MM.1S (cell line): ENCODE measurements around the gene TMEM272.

ENCODE experiments used
- DNase-seq: peaks from one replicate; pipeline ENCODE4 v3.0.0-alpha.2; 2015
- H2AFZ ChIP-seq: fragments of 300-600 bp; sonication (generic); 2 replicates; pipeline ENCODE4 v1.6.0; 2016; ENCODE audit warnings: antibody characterized with exemption, low read length
- H3F3A ChIP-seq: fragments of 300-600 bp; sonication (generic); 2 replicates; pipeline ENCODE4 v1.6.1; 2016; ENCODE audit warnings: mild to moderate bottlenecking, antibody characterized with exemption, low read length, moderate library complexity, mixed read lengths; ENCODE audit not compliant: insufficient read depth
- H3K27ac ChIP-seq: fragments of 300-600 bp; sonication (generic); 2 replicates; pipeline ENCODE4 v1.5.1; 2016; ENCODE audit warnings: mild to moderate bottlenecking, low read length
- H3K27me3 ChIP-seq: fragments of 300-600 bp; sonication (generic); replicated peaks from 2 replicates; pipeline ENCODE4 v1.6.0; 2016; ENCODE audit warnings: low read length; ENCODE audit not compliant: insufficient read depth
- H3K36me3 ChIP-seq: fragments of 300-600 bp; sonication (generic); replicated peaks from 2 replicates; pipeline ENCODE4 v1.6.1; 2016; ENCODE audit warnings: mild to moderate bottlenecking, low read length, mixed read lengths; ENCODE audit not compliant: insufficient read depth
- H3K4me1 ChIP-seq: fragments of 300-600 bp; sonication (generic); 2 replicates; pipeline ENCODE4 v1.6.1; 2016; ENCODE audit warnings: low read length, mixed read lengths
- H3K4me2 ChIP-seq: fragments of 300-600 bp; sonication (generic); 2 replicates; pipeline ENCODE4 v1.6.0; 2016; ENCODE audit warnings: low read depth, low read length
- H3K4me3 ChIP-seq: fragments of 300-600 bp; sonication (generic); 2 replicates; pipeline ENCODE4 v1.5.1; 2016; ENCODE audit warnings: low read length, mixed read lengths
- H3K79me2 ChIP-seq: fragments of 300-600 bp; sonication (generic); 2 replicates; pipeline ENCODE4 v1.6.1; 2016; ENCODE audit warnings: mixed run types, low read length, mixed read lengths
- H3K9ac ChIP-seq: fragments of 300-600 bp; sonication (generic); 2 replicates; pipeline ENCODE4 v1.6.1; 2016; ENCODE audit warnings: low read length, mixed read lengths
- H3K9me2 ChIP-seq: fragments of 300-600 bp; sonication (generic); replicated peaks from 2 replicates; pipeline ENCODE4 v1.6.1; 2016; ENCODE audit warnings: mild to moderate bottlenecking, low read length, mixed read lengths; ENCODE audit not compliant: insufficient read depth
- H3K9me3 ChIP-seq: fragments of 300-600 bp; sonication (generic); replicated peaks from 2 replicates; pipeline ENCODE4 v1.6.1; 2016; ENCODE audit warnings: mild to moderate bottlenecking, low read length, mixed read lengths; ENCODE audit not compliant: insufficient read depth
- H4K20me1 ChIP-seq: fragments of 300-600 bp; sonication (generic); 2 replicates; pipeline ENCODE4 v1.6.1; 2016; ENCODE audit warnings: mild to moderate bottlenecking, low read length, moderate library complexity, mixed read lengths; ENCODE audit not compliant: insufficient read depth
- EZH2 ChIP-seq: fragments of 300-600 bp; sonication (generic); optimal IDR thresholded peaks from 2 replicates; pipeline ENCODE3; 2017; ENCODE audit warnings: low read depth, mild to moderate bottlenecking, antibody characterized with exemption, low read length, mixed read lengths
- EZH2phosphoT487 ChIP-seq: fragments of 300-600 bp; sonication (generic); IDR thresholded peaks from 2 replicates; pipeline ENCODE4 v1.6.1; 2018; ENCODE audit warnings: antibody characterized with exemption, low read length
- TF ChIP-seq, protein P1 (sequence below): fragments of 300-600 bp; sonication (generic); IDR thresholded peaks from 2 replicates; pipeline ENCODE4 v1.5.1; 2016; ENCODE audit warnings: antibody characterized with exemption, low read length, mixed read lengths

TMEM272 gene

DNA sequence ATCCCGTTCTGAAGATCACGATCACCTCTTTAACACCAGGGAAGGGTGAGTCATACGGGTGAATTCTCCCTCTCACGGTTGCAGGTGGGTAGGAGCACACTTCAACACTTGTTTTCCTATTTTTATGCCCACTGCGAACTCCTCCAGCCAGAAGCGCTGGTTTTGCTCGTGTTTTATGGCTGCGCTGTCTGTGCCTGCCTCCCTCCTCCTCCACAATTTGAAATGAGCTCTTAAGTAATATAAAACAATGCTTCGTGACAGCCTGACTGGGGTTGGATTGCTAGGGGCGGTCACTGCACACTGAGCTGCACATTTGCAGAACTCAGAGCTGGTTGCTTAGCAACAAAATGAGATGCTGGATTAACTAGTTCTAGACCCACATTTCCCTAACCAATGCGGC, 29.7 kb upstream of the TMEM272 start:
- no peak for DNase-seq
- Histone ChIP-seq H3K27me3 (no peaks in the 10 kb centered on the region), H3K79me2 (no peaks in the 10 kb centered on the region), H2AFZ (no peak overlapping the region), H3K4me3 (no peak overlapping the region), H3F3A (no peaks in the 10 kb centered on the region), H3K9ac (no peak overlapping the region), H3K36me3 (no peaks in the 10 kb centered on the region), H3K4me1 (no peaks in the 10 kb centered on the region), H3K9me3 (no peaks in the 10 kb centered on the region), H3K9me2 (no peaks in the 10 kb centered on the region), H3K4me2 (no peak overlapping the region), H3K27ac (no peak overlapping the region), H4K20me1 (no peaks in the 10 kb centered on the region)
- TF ChIP-seq EZH2 (no peak), EZH2phosphoT487 (no peak)
- TF ChIP-seq, protein P1, sequence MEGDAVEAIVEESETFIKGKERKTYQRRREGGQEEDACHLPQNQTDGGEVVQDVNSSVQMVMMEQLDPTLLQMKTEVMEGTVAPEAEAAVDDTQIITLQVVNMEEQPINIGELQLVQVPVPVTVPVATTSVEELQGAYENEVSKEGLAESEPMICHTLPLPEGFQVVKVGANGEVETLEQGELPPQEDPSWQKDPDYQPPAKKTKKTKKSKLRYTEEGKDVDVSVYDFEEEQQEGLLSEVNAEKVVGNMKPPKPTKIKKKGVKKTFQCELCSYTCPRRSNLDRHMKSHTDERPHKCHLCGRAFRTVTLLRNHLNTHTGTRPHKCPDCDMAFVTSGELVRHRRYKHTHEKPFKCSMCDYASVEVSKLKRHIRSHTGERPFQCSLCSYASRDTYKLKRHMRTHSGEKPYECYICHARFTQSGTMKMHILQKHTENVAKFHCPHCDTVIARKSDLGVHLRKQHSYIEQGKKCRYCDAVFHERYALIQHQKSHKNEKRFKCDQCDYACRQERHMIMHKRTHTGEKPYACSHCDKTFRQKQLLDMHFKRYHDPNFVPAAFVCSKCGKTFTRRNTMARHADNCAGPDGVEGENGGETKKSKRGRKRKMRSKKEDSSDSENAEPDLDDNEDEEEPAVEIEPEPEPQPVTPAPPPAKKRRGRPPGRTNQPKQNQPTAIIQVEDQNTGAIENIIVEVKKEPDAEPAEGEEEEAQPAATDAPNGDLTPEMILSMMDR, result no peak

- Histone ChIP-seq H3K4me2 (no peak overlapping the region), H3K27me3 (no peaks in the 10 kb centered on the region), H3K79me2 (no peaks in the 10 kb centered on the region), H3K9me3 (no peaks in the 10 kb centered on the region), H2AFZ (no peak overlapping the region), H3K9ac (no peak overlapping the region), H3K4me3 (no peak overlapping the region), H3F3A (no peaks in the 10 kb centered on the region), H3K27ac (no peak overlapping the region), H4K20me1 (no peaks in the 10 kb centered on the region), H3K4me1 (no peaks in the 10 kb centered on the region), H3K9me2 (no peaks in the 10 kb centered on the region), H3K36me3 (no peaks in the 10 kb centered on the region)
- DNase-seq, result no peak
- TF ChIP-seq EZH2 (no peak), EZH2phosphoT487 (no peak)
- TF ChIP-seq, protein P1, result no peak
Measured at GRCh38 chr13:51873837-51874236, 28.9 kb upstream of the TMEM272 start.

DNA sequence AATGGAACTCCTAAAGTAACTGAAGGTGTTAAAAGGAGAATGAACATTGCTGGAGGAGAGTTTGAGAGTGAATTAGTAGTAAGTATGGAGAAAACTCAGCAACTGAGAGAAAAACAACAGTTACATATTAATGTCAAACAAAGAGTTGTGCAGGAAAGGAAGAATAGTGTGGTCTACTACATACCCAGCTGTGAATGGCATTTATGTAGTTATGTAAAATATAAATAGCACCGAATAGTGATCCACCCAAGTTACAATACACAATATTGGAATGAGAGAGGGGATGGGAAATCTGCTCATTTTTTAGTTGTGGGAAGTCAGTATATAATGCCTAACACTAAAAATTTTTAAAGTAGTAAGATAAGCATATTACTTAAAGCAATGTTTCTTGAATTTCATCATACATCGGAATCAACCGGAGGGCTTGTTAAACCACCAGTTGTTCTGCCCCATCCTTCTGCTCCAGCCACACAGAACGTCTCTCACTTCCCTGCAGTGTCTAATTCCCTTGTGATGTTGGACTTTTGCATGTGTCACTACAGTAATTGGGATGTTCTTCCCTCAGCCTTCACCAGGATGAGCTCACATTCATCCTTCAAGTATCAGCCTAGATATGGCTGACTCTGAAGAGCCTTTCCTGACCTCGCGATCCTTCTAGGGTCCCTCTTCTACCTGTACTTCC, 28.3 kb upstream of the TMEM272 start:
- no peaks in the 10 kb centered on the region for H3K79me2 ChIP-seq
- TF ChIP-seq, protein P1, result no peak
- TF ChIP-seq EZH2 (no peak), EZH2phosphoT487 (no peak)
- H3K9me2 ChIP-seq, result no peaks in the 10 kb centered on the region
- no peak for DNase-seq
- no peak overlapping the region for H3K27ac ChIP-seq
- no peaks in the 10 kb centered on the region for H3K4me1 ChIP-seq
- H3K9ac ChIP-seq, result no peak overlapping the region
- H3K4me2 ChIP-seq, result no peak overlapping the region
- H3K27me3 ChIP-seq, result no peaks in the 10 kb centered on the region
- H3K9me3 ChIP-seq, result no peaks in the 10 kb centered on the region
- no peaks in the 10 kb centered on the region for H3K36me3 ChIP-seq
- H2AFZ ChIP-seq, result no peak overlapping the region
- no peaks in the 10 kb centered on the region for H4K20me1 ChIP-seq
- H3K4me3 ChIP-seq, result no peak overlapping the region
- no peaks in the 10 kb centered on the region for H3F3A ChIP-seq
